HUES64 (cell line): Measurements from ENCODE around the gene EBNA1BP2.
A peak's percentile ranks its signal among the peaks of the same experiment; 100 is the strongest.

ENCODE experiments used
- H3K27ac ChIP-seq: 2 replicates; pipeline ENCODE4 v1.7.0; 2013; ENCODE audit warnings: low read depth, low read length, inconsistent platforms
- H3K27me3 ChIP-seq: 2 replicates; pipeline ENCODE4 v1.6.1; 2013; ENCODE audit warnings: mild to moderate bottlenecking, low read length; ENCODE audit not compliant: insufficient read depth
- H3K36me3 ChIP-seq: 2 replicates; pipeline ENCODE4 v1.6.1; 2013; ENCODE audit warnings: mild to moderate bottlenecking, low read length; ENCODE audit not compliant: insufficient read depth
- H3K4me1 ChIP-seq: 2 replicates; pipeline ENCODE4 v1.6.1; 2013; ENCODE audit warnings: mild to moderate bottlenecking, low read length, moderate library complexity; ENCODE audit not compliant: insufficient read depth
- H3K4me3 ChIP-seq: 2 replicates; pipeline ENCODE4 v1.5.1; 2013; ENCODE audit warnings: mild to moderate bottlenecking, low read length, moderate library complexity
- H3K9ac ChIP-seq: 2 replicates; pipeline ENCODE4 v1.6.1; 2013; ENCODE audit warnings: mild to moderate bottlenecking, low read depth, low read length
- H3K9me3 ChIP-seq: 2 replicates; pipeline ENCODE4 v1.6.1; 2013; ENCODE audit warnings: low read depth, low read length; ENCODE audit not compliant: insufficient read depth
- WGBS: fragments of 150-250, 120-280 bp; methylation state at CpG from one replicate; pipeline ENCODE4 v1.1.7; 2013; ENCODE audit warnings: missing lambda C conversion rate; 5-methylcytosine and 5-hydroxymethylcytosine counted together

EBNA1BP2 gene

DNA sequence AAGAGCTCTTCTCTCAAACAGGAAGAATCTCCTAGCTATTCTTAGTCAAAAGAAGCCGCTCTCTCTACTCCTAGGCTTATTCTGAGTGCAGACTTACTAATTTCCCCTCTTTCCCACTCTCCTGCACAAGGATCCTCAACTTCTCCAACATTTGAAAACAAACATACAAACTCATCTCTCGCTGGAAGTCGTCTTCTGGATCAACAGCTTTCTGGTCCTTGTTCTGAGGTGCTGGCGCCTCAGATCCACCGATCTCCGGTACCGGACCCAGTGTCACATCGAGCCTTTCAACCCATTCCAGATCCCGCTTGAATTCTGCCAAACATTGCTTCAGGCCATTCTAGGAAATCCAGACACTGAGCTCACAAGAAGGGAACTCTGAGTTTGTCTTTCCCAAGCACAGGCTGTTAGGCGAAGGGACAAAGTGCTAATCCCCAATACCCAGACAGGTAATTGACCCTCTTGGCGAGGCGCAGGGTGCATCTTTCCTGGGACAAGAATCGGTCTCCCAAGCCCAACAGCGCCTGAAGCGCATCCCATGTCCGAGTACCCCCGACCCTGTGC is 696 bp downstream of the EBNA1BP2 start:
- 12% methylated on average over 17 of the region's 17 CpGs for WGBS
- H3K9me3 ChIP-seq: no peaks in the 10 kb centered on the region; the same call in 1 of the 2 replicates
- H3K9ac ChIP-seq: peak overlapping the region; percentile 71
- H3K27me3 ChIP-seq: peaks cover 14% of the 10 kb centered on the region; the same call in 1 of the 2 replicates
- peak overlapping the region; percentile 82 for H3K4me3 ChIP-seq
- H3K4me1 ChIP-seq: 0 out of 2 replicates have a peak, but pooled peaks cover under 1% of the 10 kb centered on the region
- peaks cover 44% of the 10 kb centered on the region for H3K36me3 ChIP-seq
- no peak overlapping the region for H3K27ac ChIP-seq

- Histone ChIP-seq H3K9me3 (no peaks in the 10 kb centered on the region), H3K4me1 (no peaks in the 10 kb centered on the region), H3K36me3 (peaks cover 81% of the 10 kb centered on the region), H3K27ac (no peak overlapping the region), H3K27me3 (no peaks in the 10 kb centered on the region), H3K9ac (no peak overlapping the region), H3K4me3 (no peak overlapping the region)
- 93% methylated on average over 5 of the region's 5 CpGs for WGBS
These were observed 6.3 kb downstream of the EBNA1BP2 start for GRCh38 chr1:43165765-43166164.

GRCh38 chr1:43165162-43165561 is 6.9 kb downstream of the EBNA1BP2 start:
- 91% methylated on average over 2 of the region's 3 CpGs for WGBS
- Histone ChIP-seq H3K9me3 (no peaks in the 10 kb centered on the region), H3K36me3 (peaks cover 75% of the 10 kb centered on the region), H3K9ac (no peak overlapping the region), H3K4me1 (no peaks in the 10 kb centered on the region), H3K4me3 (no peak overlapping the region), H3K27ac (no peak overlapping the region), H3K27me3 (no peaks in the 10 kb centered on the region)

DNA sequence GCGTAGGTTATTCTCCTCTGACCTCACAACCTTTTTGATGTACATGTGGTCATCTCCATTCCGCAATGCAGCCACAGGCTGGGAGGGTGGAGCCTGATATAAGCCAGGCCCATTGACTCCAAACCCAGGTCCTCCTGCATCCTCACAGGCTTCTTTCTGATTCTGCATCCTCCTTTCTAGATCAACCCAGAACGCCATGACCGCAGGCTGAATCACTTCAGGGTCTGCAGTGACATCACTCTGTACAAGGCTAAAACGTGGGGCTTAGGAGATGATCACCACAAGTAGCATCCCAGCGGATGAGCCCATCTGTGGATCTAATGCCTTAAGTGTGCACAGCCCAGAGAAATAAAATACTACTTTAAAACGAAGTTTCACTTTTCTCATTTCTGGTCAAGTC is 16.1 kb downstream of the EBNA1BP2 start:
- H3K9me3 ChIP-seq: no peaks in the 10 kb centered on the region
- 90% methylated on average over 7 of the region's 7 CpGs for WGBS
- H3K36me3 ChIP-seq: no peaks in the 10 kb centered on the region
- no peak overlapping the region for H3K9ac ChIP-seq
- no peak overlapping the region for H3K4me3 ChIP-seq
- no peaks in the 10 kb centered on the region for H3K4me1 ChIP-seq
- no peaks in the 10 kb centered on the region for H3K27me3 ChIP-seq
- H3K27ac ChIP-seq: no peak overlapping the region

GRCh38 chr1:43153443-43153842 is 18.6 kb downstream of the EBNA1BP2 start:
- H3K4me1 ChIP-seq: peaks cover 3% of the 10 kb centered on the region; the same call in 1 of the 2 replicates
- no peaks in the 10 kb centered on the region for H3K36me3 ChIP-seq
- no peak overlapping the region for H3K4me3 ChIP-seq
- H3K9me3 ChIP-seq: no peaks in the 10 kb centered on the region
- H3K9ac ChIP-seq: no peak overlapping the region
- H3K27me3 ChIP-seq: no peaks in the 10 kb centered on the region
- WGBS: 98% methylated on average over 5 of the region's 6 CpGs
- no peak overlapping the region for H3K27ac ChIP-seq

GRCh38 chr1:43152866-43153265 is 19.2 kb downstream of the EBNA1BP2 start:
- Histone ChIP-seq H3K27me3 (no peaks in the 10 kb centered on the region), H3K36me3 (no peaks in the 10 kb centered on the region), H3K4me3 (no peak overlapping the region), H3K9ac (no peak overlapping the region), H3K4me1 (peaks cover 6% of the 10 kb centered on the region; the same call in 1 of the 2 replicates), H3K27ac (no peak overlapping the region), H3K9me3 (no peaks in the 10 kb centered on the region)
- WGBS: 89% methylated on average over 4 of the region's 4 CpGs

DNA sequence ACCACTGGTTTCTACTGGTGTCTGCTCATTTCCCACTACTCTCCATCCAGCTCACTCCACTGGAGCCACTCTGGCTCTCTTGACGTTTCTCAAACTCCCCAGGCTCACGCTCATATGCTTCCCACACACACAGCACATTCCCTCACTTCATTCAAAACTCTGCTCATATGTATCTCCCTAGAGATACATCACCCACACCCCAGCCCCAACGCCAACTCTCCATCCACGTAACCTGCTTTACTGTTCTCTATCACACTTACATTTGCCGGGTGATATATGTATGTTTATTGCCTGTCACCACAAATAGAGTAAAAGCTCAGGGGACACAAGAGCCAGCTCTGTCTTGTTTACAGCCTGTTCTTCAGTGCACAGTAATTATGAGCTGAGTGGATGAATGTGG is 22.2 kb downstream of the EBNA1BP2 start:
- H3K9me3 ChIP-seq: no peaks in the 10 kb centered on the region
- 93% methylated on average over 5 of the region's 5 CpGs for WGBS
- no peaks in the 10 kb centered on the region for H3K27me3 ChIP-seq

DNA sequence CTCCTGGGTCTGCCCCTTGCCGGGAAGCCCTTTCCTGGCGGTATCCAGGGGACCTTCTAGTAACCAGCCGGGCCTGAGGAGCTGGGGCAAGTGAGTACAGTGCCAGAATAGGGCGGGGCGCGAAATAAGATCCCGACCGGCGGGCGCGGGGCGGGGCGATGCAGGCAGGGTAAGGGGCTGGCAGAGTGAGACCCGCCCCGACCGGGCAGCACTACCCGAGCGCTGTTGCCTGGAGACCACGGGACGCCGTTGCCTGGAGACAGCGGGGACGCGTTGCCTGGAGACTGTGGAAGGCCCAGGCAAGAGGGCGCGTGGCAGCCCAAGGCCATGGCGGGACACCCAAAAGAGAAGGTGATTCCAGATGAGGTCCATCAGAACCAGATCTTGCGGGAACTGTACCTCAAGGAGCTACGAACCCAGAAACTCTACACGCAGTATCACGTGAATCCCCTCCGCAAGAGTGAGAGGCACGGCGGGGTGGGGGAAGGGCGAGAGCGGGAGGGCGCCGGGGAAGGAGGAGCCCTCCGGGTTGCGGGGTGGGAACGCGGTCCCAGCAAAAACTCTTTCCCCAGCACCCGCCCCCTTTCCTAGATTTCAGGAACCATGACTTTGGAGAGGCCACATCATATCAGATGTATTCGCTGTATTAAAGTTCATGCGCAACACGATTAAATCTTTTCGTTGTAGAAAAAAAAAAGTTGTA is 24.3 kb downstream of the EBNA1BP2 start:
- 8% methylated on average over 47 of the region's 47 CpGs for WGBS
- peak overlapping the region; percentile 70 for H3K4me3 ChIP-seq
- no peak overlapping the region for H3K27ac ChIP-seq
- peaks cover 16% of the 10 kb centered on the region for H3K4me1 ChIP-seq
- H3K27me3 ChIP-seq: no peaks in the 10 kb centered on the region
- H3K9ac ChIP-seq: no peak overlapping the region
- H3K36me3 ChIP-seq: peaks cover 3% of the 10 kb centered on the region; the same call in 1 of the 2 replicates
- H3K9me3 ChIP-seq: no peaks in the 10 kb centered on the region

More for the DNA sequence above, 22.2 kb downstream of the EBNA1BP2 start:
- peaks cover 3% of the 10 kb centered on the region; the same call in 1 of the 2 replicates for H3K36me3 ChIP-seq
- H3K4me1 ChIP-seq: peaks cover 10% of the 10 kb centered on the region; the same call in 1 of the 2 replicates
- H3K9ac ChIP-seq: no peak overlapping the region
- no peak overlapping the region for H3K27ac ChIP-seq
- H3K4me3 ChIP-seq: no peak overlapping the region

DNA sequence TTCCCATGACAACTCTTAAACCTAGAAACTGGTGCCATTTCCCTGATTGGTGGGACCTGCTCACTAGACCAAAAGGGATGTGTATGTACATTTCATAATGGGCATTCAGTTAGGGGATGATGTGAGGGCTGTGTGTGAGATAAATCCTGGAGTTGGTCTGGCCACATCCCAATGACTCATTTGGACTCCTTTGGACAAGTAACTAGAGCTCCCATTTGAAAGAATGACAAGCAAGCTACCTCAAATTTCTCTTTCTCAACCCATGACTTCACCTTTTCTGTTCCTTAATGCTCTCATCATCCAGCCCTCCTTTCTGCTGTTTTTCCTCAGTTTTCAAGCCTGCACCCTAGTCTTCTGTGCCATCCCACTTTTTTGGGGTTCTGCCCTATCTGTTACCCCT is 27.9 kb downstream of the EBNA1BP2 start:
- H3K4me3 ChIP-seq: no peak overlapping the region
- H3K36me3 ChIP-seq: peaks cover 3% of the 10 kb centered on the region; the same call in 1 of the 2 replicates
- no peaks in the 10 kb centered on the region for H3K27me3 ChIP-seq
- no peak overlapping the region for H3K9ac ChIP-seq
- H3K9me3 ChIP-seq: 0 out of 2 replicates have a peak, but pooled peaks cover 6% of the 10 kb centered on the region
- no peak overlapping the region for H3K27ac ChIP-seq
- H3K4me1 ChIP-seq: peaks cover 16% of the 10 kb centered on the region

- Histone ChIP-seq H3K27me3 (no peaks in the 10 kb centered on the region), H3K4me1 (peaks cover 13% of the 10 kb centered on the region), H3K27ac (no peak overlapping the region), H3K9ac (peak overlapping the region; percentile 54; the same call in 1 of the 2 replicates), H3K36me3 (peaks cover 3% of the 10 kb centered on the region; the same call in 1 of the 2 replicates), H3K4me3 (peak overlapping the region; percentile 28; the same call in 1 of the 2 replicates), H3K9me3 (0 out of 2 replicates have a peak, but pooled peaks cover 6% of the 10 kb centered on the region)
- 62% methylated on average over 7 of the region's 7 CpGs for WGBS
These were observed 28.6 kb downstream of the EBNA1BP2 start for GRCh38 chr1:43143441-43143888.

GRCh38 chr1:43140583-43140982 is 31.5 kb downstream of the EBNA1BP2 start:
- Histone ChIP-seq H3K27ac (no peak overlapping the region), H3K27me3 (no peaks in the 10 kb centered on the region), H3K9ac (no peak overlapping the region), H3K36me3 (no peaks in the 10 kb centered on the region), H3K9me3 (0 out of 2 replicates have a peak, but pooled peaks cover 6% of the 10 kb centered on the region), H3K4me1 (peaks cover 6% of the 10 kb centered on the region; the same call in 1 of the 2 replicates), H3K4me3 (no peak overlapping the region)
- WGBS: 96% methylated on average over 4 of the region's 4 CpGs
